Measurements from ENCODE around the gene MYCBPAP. TPM values are rescaled to one million over a fixed set of nuclear protein-coding genes. Genes with fewer than 3 reads are reported as not detected.

The MYCBPAP gene
- total RNA-seq, 2 experiments from 2014 or later: 4.0 to 4.4 TPM

- ATAC-seq (ENCODE audit: low read depth): no peak
- Mint-ChIP-seq H3K4me1 (no peaks in the 10 kb centered on the region), H3K9me3 (no peaks in the 10 kb centered on the region), H3K4me3 (no peak overlapping the region), H3K27ac (no peak overlapping the region), H3K27me3 (no peaks in the 10 kb centered on the region), H3K36me3 (no peaks in the 10 kb centered on the region)
- POLR2A ChIA-PET: no interaction called here
- no peak for DNase-seq
Measured at GRCh38 chr17:50522766-50523165, 14.5 kb downstream of the MYCBPAP start.

- H3K27ac Mint-ChIP-seq: no peak overlapping the region
- POLR2A ChIA-PET: no interaction called here
Measured at GRCh38 chr17:50523208-50523607, 15.0 kb downstream of the MYCBPAP start.

GRCh38 chr17:50524838-50525237 lies 16.6 kb downstream of the MYCBPAP start:
- Mint-ChIP-seq H3K4me1 (no peaks in the 10 kb centered on the region), H3K36me3 (no peaks in the 10 kb centered on the region), H3K27ac (no peak overlapping the region), H3K9me3 (no peaks in the 10 kb centered on the region), H3K4me3 (no peak overlapping the region), H3K27me3 (peaks cover 10% of the 10 kb centered on the region)
- POLR2A ChIA-PET: no interaction called here
- ATAC-seq (ENCODE audit: low read depth) (no peak), DNase-seq (no peak)

More at GRCh38 chr17:50523208-50523607, 15.0 kb downstream of the MYCBPAP start:
- DNase-seq: no peak
- no peak for ATAC-seq (ENCODE audit: low read depth)
- H3K36me3 Mint-ChIP-seq: no peaks in the 10 kb centered on the region
- no peaks in the 10 kb centered on the region for H3K4me1 Mint-ChIP-seq
- no peak overlapping the region for H3K4me3 Mint-ChIP-seq
- peaks cover under 1% of the 10 kb centered on the region for H3K27me3 Mint-ChIP-seq
- H3K9me3 Mint-ChIP-seq: no peaks in the 10 kb centered on the region

GRCh38 chr17:50527155-50527762 lies 19.0 kb downstream of the MYCBPAP start:
- H3K27me3 Mint-ChIP-seq: peaks cover 26% of the 10 kb centered on the region
- POLR2A ChIA-PET: no interaction called here
- ATAC-seq (ENCODE audit: low read depth): no peak
- no peak for DNase-seq
- H3K9me3 Mint-ChIP-seq: no peaks in the 10 kb centered on the region
- no peak overlapping the region for H3K27ac Mint-ChIP-seq
- H3K36me3 Mint-ChIP-seq: no peaks in the 10 kb centered on the region
- no peak overlapping the region for H3K4me3 Mint-ChIP-seq
- no peaks in the 10 kb centered on the region for H3K4me1 Mint-ChIP-seq

- Mint-ChIP-seq H3K27me3 (peaks cover 32% of the 10 kb centered on the region), H3K27ac (no peak overlapping the region), H3K4me1 (peaks cover 4% of the 10 kb centered on the region), H3K4me3 (no peak overlapping the region), H3K36me3 (no peaks in the 10 kb centered on the region), H3K9me3 (no peaks in the 10 kb centered on the region)
- ATAC-seq (ENCODE audit: low read depth) (no peak), DNase-seq (no peak)
- POLR2A ChIA-PET: no interaction called here
Measured at GRCh38 chr17:50527949-50528474, 19.8 kb downstream of the MYCBPAP start.

GRCh38 chr17:50529849-50530248 lies 21.6 kb downstream of the MYCBPAP start:
- H3K27me3 Mint-ChIP-seq: peaks cover 50% of the 10 kb centered on the region
- POLR2A ChIA-PET: no interaction called here

GRCh38 chr17:50531428-50532025 lies 23.3 kb downstream of the MYCBPAP start:
- no peak for ATAC-seq (ENCODE audit: low read depth)
- Mint-ChIP-seq H3K4me1 (peaks cover 10% of the 10 kb centered on the region), H3K36me3 (no peaks in the 10 kb centered on the region), H3K27ac (no peak overlapping the region), H3K27me3 (peaks cover 59% of the 10 kb centered on the region), H3K9me3 (no peaks in the 10 kb centered on the region), H3K4me3 (no peak overlapping the region)
- DNase-seq: no peak
- POLR2A ChIA-PET: interaction anchor here (0.9 kb wide), 1 partner anchor 52 kb away, joined by 3 read pairs; no protein-coding TSS in a partner anchor

More at GRCh38 chr17:50529849-50530248, 21.6 kb downstream of the MYCBPAP start:
- no peak overlapping the region for H3K27ac Mint-ChIP-seq
- DNase-seq: no peak
- ATAC-seq (ENCODE audit: low read depth): no peak
- H3K9me3 Mint-ChIP-seq: no peaks in the 10 kb centered on the region
- no peak overlapping the region for H3K4me3 Mint-ChIP-seq
- H3K4me1 Mint-ChIP-seq: peaks cover 10% of the 10 kb centered on the region
- H3K36me3 Mint-ChIP-seq: no peaks in the 10 kb centered on the region

- Mint-ChIP-seq H3K27ac (no peak within 1 kb of the TSS), H3K36me3 (no peaks in the 10 kb centered on the region), H3K27me3 (peaks cover 59% of the 10 kb centered on the region), H3K9me3 (no peaks in the 10 kb centered on the region), H3K4me1 (peaks cover 10% of the 10 kb centered on the region), H3K4me3 (no peak within 1 kb of the TSS)
- no peak for DNase-seq
- peak; percentile 51 for ATAC-seq (ENCODE audit: low read depth)
- POLR2A ChIA-PET: no interaction called here
Measured at GRCh38 chr17:50532452-50533024, 24.3 kb downstream of the MYCBPAP start, which contains the start of gene EPN3. Gene EPN3 (plus strand): TSS chr17:50532735. CDS start chr17:50536557, 3,822 bp downstream.

GRCh38 chr17:50533185-50533584 lies 24.9 kb downstream of the MYCBPAP start:
- Mint-ChIP-seq H3K27ac (no peak overlapping the region), H3K4me3 (no peak overlapping the region), H3K4me1 (peaks cover 10% of the 10 kb centered on the region), H3K9me3 (no peaks in the 10 kb centered on the region), H3K27me3 (peaks cover 59% of the 10 kb centered on the region), H3K36me3 (no peaks in the 10 kb centered on the region)
- ATAC-seq (ENCODE audit: low read depth) (no peak), DNase-seq (no peak)
- POLR2A ChIA-PET: no interaction called here

- ATAC-seq (ENCODE audit: low read depth): no peak
- Mint-ChIP-seq H3K27me3 (peaks cover 55% of the 10 kb centered on the region), H3K9me3 (no peaks in the 10 kb centered on the region), H3K36me3 (no peaks in the 10 kb centered on the region), H3K27ac (no peak overlapping the region), H3K4me1 (peaks cover 10% of the 10 kb centered on the region), H3K4me3 (no peak overlapping the region)
- POLR2A ChIA-PET: no interaction called here
- DNase-seq: no peak
Measured at GRCh38 chr17:50533720-50534148, 25.5 kb downstream of the MYCBPAP start.

- no peak overlapping the region for H3K4me3 Mint-ChIP-seq
- DNase-seq (no peak), ATAC-seq (ENCODE audit: low read depth) (peak; percentile 40)
- POLR2A ChIA-PET: no interaction called here
- peaks cover 10% of the 10 kb centered on the region for H3K4me1 Mint-ChIP-seq
- H3K27ac Mint-ChIP-seq: no peak overlapping the region
- H3K9me3 Mint-ChIP-seq: no peaks in the 10 kb centered on the region
- H3K27me3 Mint-ChIP-seq: peaks cover 52% of the 10 kb centered on the region
- no peaks in the 10 kb centered on the region for H3K36me3 Mint-ChIP-seq
Measured at GRCh38 chr17:50534222-50534978, 26.2 kb downstream of the MYCBPAP start.

- Mint-ChIP-seq H3K27me3 (peaks cover 49% of the 10 kb centered on the region), H3K36me3 (no peaks in the 10 kb centered on the region), H3K9me3 (no peaks in the 10 kb centered on the region), H3K4me3 (no peak overlapping the region), H3K27ac (no peak overlapping the region), H3K4me1 (peaks cover 12% of the 10 kb centered on the region)
- no peak for ATAC-seq (ENCODE audit: low read depth)
- DNase-seq: no peak
- POLR2A ChIA-PET: no interaction called here
Measured at GRCh38 chr17:50534979-50535326, 26.7 kb downstream of the MYCBPAP start.

- H3K9me3 Mint-ChIP-seq: no peaks in the 10 kb centered on the region
- H3K4me3 Mint-ChIP-seq: no peak overlapping the region
- H3K27ac Mint-ChIP-seq: no peak overlapping the region
- peaks cover 49% of the 10 kb centered on the region for H3K27me3 Mint-ChIP-seq
- H3K4me1 Mint-ChIP-seq: peaks cover 15% of the 10 kb centered on the region
- POLR2A ChIA-PET: no interaction called here
- H3K36me3 Mint-ChIP-seq: no peaks in the 10 kb centered on the region
- DNase-seq: no peak
- no peak for ATAC-seq (ENCODE audit: low read depth)
Measured at GRCh38 chr17:50535407-50535806, 27.2 kb downstream of the MYCBPAP start.

Measured in activated naive CD8-positive, alpha-beta T cell treated with anti-CD3 and anti-CD28 coated beads, Interleukin-2, amount 10 ng/mL, durations not matched to agents 7 days and 5 days (primary cell).